Activated T-helper 1 cell treated with anti-CD3 and anti-CD28 coated beads, Interleukin-2, amount 50 U/mL, for 16 hours (primary cell): Measurements from ENCODE around the gene APOBEC3G.

Source experiments
- DNase-seq, 2 donors: peaks; one replicate each; pipeline ENCODE4 v3.0.0-alpha.2; 2020; ENCODE audit warnings: low read depth in 1 of 2, low spot score in 1 of 2

Gene APOBEC3G

GRCh38 chr22:39090426-39091064, 13.5 kb downstream of the APOBEC3G start:
- peak; percentile 75 to 77 for DNase-seq

- DNase-seq: no peak
These were observed 14.3 kb downstream of the APOBEC3G start for GRCh38 chr22:39091126-39092081.

GRCh38 chr22:39092111-39092862, 15.2 kb downstream of the APOBEC3G start:
- DNase-seq: no peak

GRCh38 chr22:39094717-39095389, 17.8 kb downstream of the APOBEC3G start:
- no peak for DNase-seq

GRCh38 chr22:39095971-39096370, 18.9 kb downstream of the APOBEC3G start:
- DNase-seq: no peak

GRCh38 chr22:39097098-39098020, 20.3 kb downstream of the APOBEC3G start, which contains the start of gene APOBEC3H:
Gene APOBEC3H, plus strand, starts transcription at chr22:39097244. Its CDS starts 3,035 bp downstream, at chr22:39100279.
- DNase-seq: no peak

GRCh38 chr22:39098026-39098425, 21.0 kb downstream of the APOBEC3G start:
- DNase-seq: no peak

GRCh38 chr22:39098576-39098975, 21.5 kb downstream of the APOBEC3G start:
- no peak for DNase-seq

- DNase-seq: no peak
These were observed 24.2 kb downstream of the APOBEC3G start for GRCh38 chr22:39101226-39101625.

- no peak for DNase-seq
These were observed 26.4 kb downstream of the APOBEC3G start for GRCh38 chr22:39103431-39103830.

- DNase-seq: no peak
These were observed 29.3 kb downstream of the APOBEC3G start for GRCh38 chr22:39106326-39106725.

GRCh38 chr22:39108487-39108886, 31.4 kb downstream of the APOBEC3G start:
- no peak for DNase-seq

- no peak for DNase-seq
These were observed 32.3 kb downstream of the APOBEC3G start for GRCh38 chr22:39109361-39109760.

GRCh38 chr22:39110631-39111561, 33.8 kb downstream of the APOBEC3G start:
- DNase-seq: no peak

GRCh38 chr22:39114112-39114511, 37.0 kb downstream of the APOBEC3G start:
- no peak for DNase-seq

GRCh38 chr22:39115570-39115969, 38.5 kb downstream of the APOBEC3G start:
- no peak for DNase-seq

- DNase-seq: no peak
These were observed 39.0 kb downstream of the APOBEC3G start for GRCh38 chr22:39115977-39116621.

GRCh38 chr22:39117585-39118191, 40.6 kb downstream of the APOBEC3G start:
- DNase-seq: peak; percentile 45 to 46
